Peyer's patch (tissue), 4 donors: ENCODE measurements around the gene TRPC4.

ENCODE experiments used
- CTCF ChIP-seq, 6 experiments: fragments of 450-650 bp in 4 of 6; fragments of 200-600 bp in 2 of 6; sonication (generic) in 1 of 6; IDR thresholded peaks; one replicate each; pipeline ENCODE4 v1.5.1; 2017 to 2019; ENCODE audit warnings: antibody characterized with exemption in 6 of 6, mild to moderate bottlenecking in 3 of 6, moderate library complexity in 1 of 6
- POLR2A ChIP-seq, 2 donors: fragments of 450-650 bp; IDR thresholded peaks; one replicate each; pipeline ENCODE4 v1.5.1; 2017; ENCODE audit warnings: antibody characterized with exemption in 2 of 2, mild to moderate bottlenecking in 2 of 2, moderate library complexity in 2 of 2

GRCh38 chr13:37666036-37666435 lies 203.5 kb downstream of the TRPC4 start:
- TF ChIP-seq CTCF (IDR thresholded peaks at IDR 0.05) (no peak), POLR2A (IDR thresholded peaks at IDR 0.05) (no peak)
